T1000 (cell line): ENCODE measurements around the gene TFDP2.

ENCODE experiments used
- DNase-seq: peaks from one replicate; lab custom pipeline; 2025; ENCODE audit warnings: mixed read lengths; lab: John Stamatoyannopoulos, UW

The TFDP2 gene

GRCh38 chr3:142072816-142073215, 76.5 kb downstream of the TFDP2 start:
- no peak for DNase-seq

- no peak for DNase-seq
These were observed 83.4 kb downstream of the TFDP2 start for GRCh38 chr3:142065932-142066331.

- DNase-seq = no peak
These were observed 84.0 kb downstream of the TFDP2 start for GRCh38 chr3:142065344-142065743.

- no peak for DNase-seq
These were observed 84.9 kb downstream of the TFDP2 start for GRCh38 chr3:142064454-142064853.

- DNase-seq = no peak
These were observed 92.0 kb downstream of the TFDP2 start for GRCh38 chr3:142057331-142057725.

- DNase-seq = no peak
These were observed 92.6 kb downstream of the TFDP2 start for GRCh38 chr3:142056656-142057330.

- DNase-seq = no peak
These were observed 95.5 kb downstream of the TFDP2 start for GRCh38 chr3:142053835-142054234.

- DNase-seq = no peak
These were observed 96.1 kb downstream of the TFDP2 start for GRCh38 chr3:142053244-142053643.

- DNase-seq = no peak
These were observed 98.0 kb downstream of the TFDP2 start for GRCh38 chr3:142051351-142051750.

- no peak for DNase-seq
These were observed 102.3 kb downstream of the TFDP2 start for GRCh38 chr3:142047021-142047369.

GRCh38 chr3:142046320-142047020, 102.9 kb downstream of the TFDP2 start:
- DNase-seq = no peak

- no peak for DNase-seq
These were observed 108.3 kb downstream of the TFDP2 start for GRCh38 chr3:142040941-142041491.

- no peak for DNase-seq
These were observed 113.9 kb downstream of the TFDP2 start for GRCh38 chr3:142035308-142035922.

GRCh38 chr3:142033292-142033691, 116.1 kb downstream of the TFDP2 start:
- DNase-seq = no peak

GRCh38 chr3:142031575-142031974, 117.8 kb downstream of the TFDP2 start:
- DNase-seq = no peak

- no peak for DNase-seq
These were observed 119.6 kb downstream of the TFDP2 start for GRCh38 chr3:142029791-142030190.

GRCh38 chr3:142029052-142029642, 120.2 kb downstream of the TFDP2 start:
- DNase-seq = no peak

- no peak for DNase-seq
These were observed 121.0 kb downstream of the TFDP2 start for GRCh38 chr3:142028243-142028777.

- no peak for DNase-seq
These were observed 121.6 kb downstream of the TFDP2 start for GRCh38 chr3:142027735-142028134.

- DNase-seq = no peak
These were observed 122.0 kb downstream of the TFDP2 start for GRCh38 chr3:142027300-142027699.

- DNase-seq = no peak
These were observed 123.0 kb downstream of the TFDP2 start for GRCh38 chr3:142026333-142026732.

GRCh38 chr3:142022381-142022780, 127.0 kb downstream of the TFDP2 start:
- DNase-seq = no peak
